Fibroblast of pulmonary artery (primary cell): Measurements from ENCODE around the gene IL12RB2.

ENCODE experiments used
- DNase-seq: peaks from one replicate; pipeline ENCODE4 v3.0.0-alpha.2; 2010; ENCODE audit warnings: low read depth
- H3K4me3 ChIP-seq: replicated peaks from 2 replicates; pipeline ENCODE4 v1.5.1; 2011; ENCODE audit warnings: low read depth, mild to moderate bottlenecking, control low read depth, low read length, moderate library complexity
- CTCF ChIP-seq: IDR thresholded peaks from 2 replicates; pipeline ENCODE4 v1.5.1; 2011; ENCODE audit warnings: mild to moderate bottlenecking, control low read depth, low read length, inconsistent platforms; ENCODE audit errors: missing control alignments

Gene IL12RB2

GRCh38 chr1:67312615-67313014 lies 4.9 kb downstream of the IL12RB2 start:
- DNase-seq, result no peak
- H3K4me3 ChIP-seq, result no peak overlapping the region
- no peak for TF ChIP-seq CTCF

- no peak for DNase-seq
- no peak overlapping the region for H3K4me3 ChIP-seq
- no peak for TF ChIP-seq CTCF
These were observed 6.4 kb downstream of the IL12RB2 start for GRCh38 chr1:67313934-67314671.

- no peak for TF ChIP-seq CTCF
- DNase-seq, result no peak
- H3K4me3 ChIP-seq, result no peak overlapping the region
These were observed 7.0 kb downstream of the IL12RB2 start for GRCh38 chr1:67314696-67315095.

GRCh38 chr1:67316180-67316902 lies 8.7 kb downstream of the IL12RB2 start:
- DNase-seq, result no peak
- no peak overlapping the region for H3K4me3 ChIP-seq
- TF ChIP-seq CTCF, result no peak

- DNase-seq, result no peak
- no peak overlapping the region for H3K4me3 ChIP-seq
- no peak for TF ChIP-seq CTCF
These were observed 9.2 kb downstream of the IL12RB2 start for GRCh38 chr1:67316918-67317317.

GRCh38 chr1:67317803-67318202 lies 10.1 kb downstream of the IL12RB2 start:
- no peak for DNase-seq
- TF ChIP-seq CTCF, result no peak
- no peak overlapping the region for H3K4me3 ChIP-seq

GRCh38 chr1:67322442-67322841 lies 14.8 kb downstream of the IL12RB2 start:
- no peak for DNase-seq
- H3K4me3 ChIP-seq, result no peak overlapping the region
- TF ChIP-seq CTCF, result no peak
